GM18909 (cell line): ENCODE results near the gene TMEM242.

ENCODE experiments used
- ATAC-seq: cut with Tn5 transposase; IDR thresholded peaks from one replicate; pipeline ENCODE4 v1.9.1; 2021; ENCODE audit warnings: mild to moderate bottlenecking; ENCODE audit not compliant: unreplicated experiment, poor library complexity

TMEM242 gene

GRCh38 chr6:157272866-157273755 lies 50.2 kb downstream of the TMEM242 start:
- no peak for ATAC-seq

DNA sequence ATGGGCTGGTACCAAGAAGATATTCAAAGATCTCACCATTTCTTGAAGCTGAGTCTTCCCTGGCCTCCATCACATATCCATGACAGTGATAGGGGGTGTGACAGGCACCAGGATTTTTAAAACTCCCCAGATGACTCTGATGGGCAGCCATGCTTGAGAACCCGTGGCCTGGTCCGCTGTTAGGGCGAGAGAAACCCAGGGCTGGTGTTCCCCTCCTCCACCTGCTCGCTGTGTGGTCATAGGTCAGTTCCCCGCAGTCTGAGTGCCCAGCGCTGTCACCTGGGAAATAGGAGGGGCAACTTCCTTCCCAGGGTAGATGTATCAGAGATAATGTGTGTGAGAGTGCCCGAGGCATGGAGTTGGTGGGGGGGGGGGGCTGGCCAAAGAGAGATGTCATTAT lies 50.9 kb downstream of the TMEM242 start:
- ATAC-seq: no peak

- ATAC-seq: no peak
Measured at GRCh38 chr6:157271911-157272310, 51.4 kb downstream of the TMEM242 start.

DNA sequence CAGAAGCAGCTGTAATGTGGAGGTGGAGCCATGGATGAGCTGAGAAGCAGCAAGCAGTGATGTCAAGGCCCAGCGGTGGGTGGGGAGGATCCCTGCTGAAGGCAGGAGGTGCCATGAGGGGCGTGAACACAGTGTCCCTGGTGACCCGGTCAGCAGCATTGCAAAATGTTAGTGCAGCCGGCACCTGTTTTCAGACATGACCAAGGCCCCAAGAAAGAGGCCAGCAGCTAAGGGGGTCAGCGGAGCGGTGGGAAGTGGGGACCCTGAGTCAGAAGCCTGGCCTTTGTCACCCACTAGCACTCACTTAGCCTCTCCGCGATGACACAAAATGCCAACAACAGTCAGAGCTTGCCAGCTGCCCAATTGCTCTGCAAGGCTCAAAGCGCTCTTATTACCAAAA lies 51.9 kb downstream of the TMEM242 start:
- ATAC-seq: no peak

- no peak for ATAC-seq
Measured at GRCh38 chr6:157270916-157271315, 52.4 kb downstream of the TMEM242 start.

GRCh38 chr6:157270308-157270707 lies 53.0 kb downstream of the TMEM242 start:
- ATAC-seq: no peak

DNA sequence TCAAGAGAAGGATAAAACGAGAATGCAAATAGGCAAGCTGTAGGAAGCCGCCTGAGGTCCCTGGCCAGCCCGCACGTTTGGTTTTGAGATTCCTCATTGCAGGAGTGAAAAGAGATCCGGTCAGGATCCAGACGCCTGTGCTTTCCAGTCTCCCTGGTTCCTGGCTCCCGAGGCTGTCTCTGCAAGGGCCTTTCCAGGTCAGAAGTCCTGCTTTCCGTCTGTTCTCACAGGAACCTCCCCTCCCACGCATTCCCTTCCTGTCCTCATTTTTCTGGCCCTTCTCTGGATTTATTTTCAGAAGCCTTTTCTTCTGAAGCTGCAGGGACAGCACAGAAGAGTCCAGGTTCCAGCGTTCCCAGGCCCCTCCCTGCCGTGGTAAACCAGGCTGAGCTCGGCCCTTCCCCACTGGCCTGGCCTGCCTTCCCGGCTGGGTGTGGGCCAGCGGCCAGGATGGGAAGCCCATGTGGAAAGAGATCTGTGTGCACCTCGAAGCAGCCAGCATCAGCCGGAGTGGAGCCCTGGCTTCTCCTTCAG lies 54.0 kb downstream of the TMEM242 start:
- no peak for ATAC-seq

DNA sequence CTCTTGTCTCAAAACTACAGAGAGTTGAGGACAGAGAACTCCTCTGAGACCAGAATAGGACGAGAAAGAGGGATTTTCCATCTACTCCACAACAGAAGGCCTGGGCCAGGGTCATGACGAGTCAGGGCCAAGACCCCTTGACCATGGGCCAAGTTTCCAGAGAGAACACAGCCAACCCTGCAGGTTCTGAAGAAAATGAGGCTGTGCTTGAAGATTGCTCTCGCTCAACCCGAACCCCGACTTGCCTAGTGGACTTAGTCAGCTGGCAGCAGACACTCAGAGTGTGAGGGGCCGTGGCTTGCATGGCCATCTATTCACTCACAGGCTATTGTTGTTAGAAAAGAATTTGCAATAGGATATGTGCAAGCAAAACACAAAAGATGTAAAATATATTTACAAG lies 54.5 kb downstream of the TMEM242 start:
- no peak for ATAC-seq

- ATAC-seq: no peak
Measured at GRCh38 chr6:157268396-157268795, 54.9 kb downstream of the TMEM242 start.

GRCh38 chr6:157267654-157268053 lies 55.7 kb downstream of the TMEM242 start:
- ATAC-seq: no peak

- ATAC-seq: no peak
Measured at GRCh38 chr6:157267109-157267611, 56.2 kb downstream of the TMEM242 start.

GRCh38 chr6:157266274-157267101 lies 56.8 kb downstream of the TMEM242 start:
- ATAC-seq: no peak

- no peak for ATAC-seq
Measured at GRCh38 chr6:157265635-157266034, 57.7 kb downstream of the TMEM242 start.

GRCh38 chr6:157265186-157265585 lies 58.1 kb downstream of the TMEM242 start:
- ATAC-seq: no peak

GRCh38 chr6:157264701-157265100 lies 58.6 kb downstream of the TMEM242 start:
- ATAC-seq: no peak

DNA sequence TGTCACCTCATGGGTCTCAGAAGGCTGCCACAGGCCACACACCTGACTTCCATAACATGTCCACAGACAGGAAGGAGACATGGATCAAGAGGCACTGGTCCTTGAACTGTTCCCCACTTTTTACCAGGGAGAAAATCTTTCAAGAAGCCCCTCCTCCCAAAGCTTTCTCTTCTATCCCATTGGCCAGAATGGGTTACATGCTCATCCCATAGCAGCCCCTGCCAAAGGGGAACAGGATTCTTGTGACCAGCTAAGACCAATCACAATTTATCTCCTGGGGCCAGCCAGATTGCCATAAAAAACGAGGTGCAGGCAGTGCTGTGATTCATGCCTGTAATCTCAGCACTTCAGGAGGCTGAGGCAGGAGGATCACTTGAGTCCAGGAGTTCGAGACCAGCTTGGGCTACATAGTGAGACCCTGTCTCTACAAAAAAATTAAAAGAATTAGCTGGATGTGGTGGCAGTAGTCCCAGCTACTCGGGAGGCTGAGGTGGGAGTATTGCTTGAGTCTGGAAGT lies 59.4 kb downstream of the TMEM242 start:
- ATAC-seq: no peak

- ATAC-seq: no peak
Measured at GRCh38 chr6:157263146-157263545, 60.2 kb downstream of the TMEM242 start.

DNA sequence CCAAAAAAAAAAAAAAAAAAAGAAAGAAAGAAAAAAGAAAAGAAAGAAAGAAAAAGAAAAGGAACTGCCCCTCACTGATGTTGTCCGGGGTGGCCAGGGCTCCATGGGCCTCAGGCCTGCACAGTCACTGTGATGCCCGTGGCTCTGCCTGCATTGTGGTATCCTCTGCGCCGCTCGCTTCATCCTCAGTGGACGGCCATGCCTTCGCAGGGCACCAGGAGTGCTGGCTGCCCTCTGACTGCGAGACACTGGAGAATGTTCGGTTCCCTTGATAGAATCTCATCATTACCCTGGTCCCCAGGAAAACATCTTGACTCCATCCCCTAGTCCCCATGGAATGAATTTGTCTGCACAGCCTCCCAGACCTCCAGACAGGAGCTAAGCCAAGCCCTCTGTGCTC lies 61.7 kb downstream of the TMEM242 start:
- no peak for ATAC-seq

DNA sequence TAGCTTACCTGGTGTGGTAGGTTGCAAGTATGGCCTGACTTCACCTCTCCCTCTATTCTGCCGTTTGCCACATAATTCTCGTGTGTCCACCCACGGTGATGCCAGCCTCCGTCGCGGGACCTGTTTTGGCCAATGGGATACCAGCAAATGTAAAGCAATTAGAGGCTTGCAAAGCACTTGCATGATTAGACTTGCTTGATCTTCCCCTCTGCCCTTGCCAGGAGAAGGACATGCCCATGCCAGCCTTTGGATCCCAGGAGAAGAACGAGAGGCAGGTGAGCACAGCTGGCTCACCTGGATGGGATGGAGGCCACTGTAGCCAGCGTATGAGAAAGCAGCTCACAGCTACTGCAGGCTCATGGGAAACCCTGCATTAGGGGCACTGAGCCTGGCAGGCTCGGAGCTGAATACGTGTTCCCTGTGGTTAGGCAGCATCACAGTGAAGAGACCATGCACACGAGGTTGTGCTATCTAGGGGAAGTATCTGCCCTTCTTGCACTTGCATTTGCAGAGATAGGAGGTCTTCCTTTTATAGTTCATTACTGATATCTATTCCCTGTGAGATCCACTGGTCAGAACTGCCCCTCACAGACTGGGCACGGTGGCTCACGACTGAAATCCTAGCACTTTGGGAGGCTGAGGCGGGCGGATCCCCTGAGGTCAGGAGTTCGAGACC lies 62.4 kb downstream of the TMEM242 start:
- no peak for ATAC-seq

GRCh38 chr6:157259443-157259842 lies 63.9 kb downstream of the TMEM242 start:
- no peak for ATAC-seq
